Measurements from ENCODE around the gene PPM1M.

GRCh38 chr3:52246728-52247408 is 1.3 kb downstream of the PPM1M start:
- TF ChIP-seq CTCF (IDR thresholded peaks at IDR 0.05 in 2 of 3, conservative IDR thresholded peaks at IDR 0.05 in 1 of 3; ENCODE audit: control insufficient read depth in 2 of 3, extremely low read depth in 1 of 3, insufficient read depth in 1 of 3, low read depth in 3 of 3, low read length in 3 of 3) (no peak), IRF3 (IDR thresholded peaks at IDR 0.05) (no peak), NR2C1 (IDR thresholded peaks at IDR 0.05) (no peak), YY1 (IDR thresholded peaks at IDR 0.05; ENCODE audit: low read depth, low read length) (0 out of 2 replicates have a peak, but pooled peaks have one; percentile 19), POLR2AphosphoS5 (IDR thresholded peaks at IDR 0.05; ENCODE audit: low read length) (no peak), GABPA (IDR thresholded peaks at IDR 0.05; ENCODE audit: low read depth) (no peak), SP1 (IDR thresholded peaks at IDR 0.05; ENCODE audit: low read depth, low read length) (no peak), CHD4 (IDR thresholded peaks at IDR 0.05) (no peak), SRF (IDR thresholded peaks at IDR 0.05; ENCODE audit: low read depth in 2 of 2, low read length in 2 of 2) (no peak), TAF1 (IDR thresholded peaks at IDR 0.05; ENCODE audit: borderline replicate concordance, low read depth, low read length) (no peak), CREM (IDR thresholded peaks at IDR 0.05; ENCODE audit: low read depth) (no peak), ATF2 (IDR thresholded peaks at IDR 0.05; ENCODE audit: low read length) (no peak), EED (IDR thresholded peaks at IDR 0.05; ENCODE audit: low read depth) (no peak), BRCA1 (IDR thresholded peaks at IDR 0.05; ENCODE audit: low read depth, low read length) (no peak)
